CD1c-positive myeloid dendritic cell (primary cell): ENCODE measurements around the gene AURKB.
"Not testable (repeated sequence)": the region's sequence is repeated elsewhere in the genome, so short reads cannot be mapped to it uniquely, and the experiment has no call there.

Source experiments
- DNase-seq: peaks from one replicate; pipeline ENCODE4 v3.0.0-alpha.2; 2016; ENCODE audit errors: extremely low spot score

The AURKB gene

GRCh38 chr17:8224891-8225812 is 14.8 kb upstream of the AURKB start:
- no peak for DNase-seq

- no peak for DNase-seq
These were observed 13.2 kb upstream of the AURKB start for GRCh38 chr17:8223356-8224126.

DNA sequence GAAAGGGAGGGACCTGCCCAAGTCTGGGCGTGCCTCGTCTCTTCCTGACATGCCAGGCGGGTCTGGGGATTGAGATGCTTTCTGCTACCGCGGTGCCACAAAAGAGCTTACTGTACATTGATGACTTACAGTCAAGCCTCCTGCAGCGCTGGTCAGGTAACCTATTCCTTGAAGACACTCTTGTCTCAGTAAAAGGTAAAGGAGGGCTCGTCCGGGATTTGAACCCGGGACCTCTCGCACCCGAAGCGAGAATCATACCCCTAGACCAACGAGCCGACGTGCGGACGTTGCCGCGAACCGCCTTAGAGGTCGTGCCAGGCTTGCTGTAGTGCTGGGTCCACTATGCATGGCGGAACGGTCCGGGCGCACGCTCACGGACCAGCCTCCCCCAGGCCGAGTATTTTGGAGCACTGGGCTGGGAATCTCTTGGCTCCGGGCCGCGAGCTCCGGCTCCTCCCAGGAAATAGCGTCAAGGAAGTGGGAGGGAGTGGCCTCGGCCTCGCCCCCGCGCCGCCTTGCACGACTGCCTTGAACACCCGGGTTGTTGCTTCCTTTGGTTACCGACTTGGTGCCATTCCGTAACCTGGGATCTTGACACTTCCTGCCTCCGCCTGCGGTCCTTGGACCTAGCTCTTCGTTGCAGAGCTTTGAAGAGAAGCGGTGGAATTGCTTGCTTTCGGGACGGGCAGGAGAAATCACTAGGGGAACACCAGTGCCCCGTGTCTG is 12.4 kb upstream of the AURKB start:
- DNase-seq, result peak; percentile 97

DNA sequence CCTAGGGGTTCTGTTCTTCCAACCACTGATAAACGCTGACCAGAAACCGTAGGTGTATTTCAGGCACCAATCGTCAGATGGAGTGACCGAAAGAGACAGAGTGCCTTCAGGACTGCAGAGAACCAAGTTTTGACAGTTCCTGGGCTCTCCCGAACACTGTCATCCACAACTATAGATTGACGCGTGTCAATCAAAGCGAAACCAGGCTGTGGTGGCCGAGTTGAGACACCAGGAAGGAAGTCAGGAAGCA is 11.9 kb upstream of the AURKB start:
- DNase-seq, result peak; percentile 90

GRCh38 chr17:8221663-8222379 is 11.4 kb upstream of the AURKB start:
- DNase-seq, result peak; percentile 87

GRCh38 chr17:8220783-8221662 is 10.6 kb upstream of the AURKB start:
- peak; percentile 84 for DNase-seq

DNA sequence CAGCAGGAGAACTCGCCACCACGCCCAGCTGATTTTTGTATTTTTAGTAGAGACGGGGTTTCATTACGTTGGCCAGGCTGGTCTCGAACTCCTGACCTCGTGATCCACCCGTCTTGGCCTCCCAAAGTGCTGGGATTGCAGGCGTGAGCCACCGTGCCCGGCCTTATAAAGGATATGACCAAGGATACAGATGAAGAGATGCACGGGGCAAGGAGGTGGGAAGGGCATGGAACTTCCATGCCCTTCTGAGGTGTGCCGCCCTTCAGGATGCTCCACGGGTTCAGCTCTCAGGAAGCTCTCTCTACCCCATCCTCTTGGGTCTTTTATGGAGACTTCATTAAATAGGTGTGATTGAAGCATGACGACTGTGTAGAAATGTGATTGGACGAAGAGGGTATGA is 3.6 kb upstream of the AURKB start:
- not testable (repeated sequence) for DNase-seq

DNA sequence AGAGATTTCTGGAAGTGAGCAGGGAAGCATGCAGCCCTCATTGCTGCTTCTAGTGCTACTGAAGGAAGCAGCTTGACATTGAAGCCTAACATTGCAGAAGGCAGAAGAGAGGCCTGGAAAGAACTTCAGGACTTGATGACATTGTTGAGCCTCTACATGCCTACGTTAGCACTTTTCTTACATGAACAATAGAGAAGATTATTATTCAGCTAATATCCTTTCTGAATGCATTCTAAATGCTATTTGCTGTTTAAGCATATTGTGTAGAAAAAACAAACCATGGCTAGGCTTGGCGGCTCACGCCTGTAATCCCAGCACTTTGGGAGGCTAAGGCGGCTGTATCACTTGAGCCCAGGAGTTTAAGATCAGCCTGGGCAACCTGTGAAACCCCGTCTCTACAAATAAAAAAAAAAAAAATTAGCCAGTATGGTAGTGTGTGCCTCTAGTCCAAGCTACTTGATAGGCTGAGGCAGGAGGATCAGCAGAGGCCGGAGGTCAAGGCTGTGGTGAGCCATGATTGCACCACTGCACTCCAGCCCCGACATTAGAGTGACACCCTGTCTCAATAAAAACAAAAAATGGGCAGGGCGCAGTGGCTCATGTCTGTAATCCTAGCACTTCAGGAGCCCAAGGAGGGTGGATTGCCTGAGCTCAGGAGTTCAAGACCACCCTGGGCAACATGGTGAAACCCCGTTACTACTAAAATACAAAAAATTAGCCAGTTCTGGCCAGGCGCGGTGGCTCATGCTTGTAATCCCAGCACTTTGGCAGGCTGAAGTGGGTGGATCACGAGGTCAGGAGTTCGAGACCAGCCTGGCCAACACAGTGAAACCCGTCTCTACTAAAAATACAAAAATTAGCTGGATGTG is 2.2 kb upstream of the AURKB start:
- DNase-seq, result no peak

GRCh38 chr17:8210761-8211458 is 535 bp upstream of the AURKB start:
- DNase-seq, result no peak

DNA sequence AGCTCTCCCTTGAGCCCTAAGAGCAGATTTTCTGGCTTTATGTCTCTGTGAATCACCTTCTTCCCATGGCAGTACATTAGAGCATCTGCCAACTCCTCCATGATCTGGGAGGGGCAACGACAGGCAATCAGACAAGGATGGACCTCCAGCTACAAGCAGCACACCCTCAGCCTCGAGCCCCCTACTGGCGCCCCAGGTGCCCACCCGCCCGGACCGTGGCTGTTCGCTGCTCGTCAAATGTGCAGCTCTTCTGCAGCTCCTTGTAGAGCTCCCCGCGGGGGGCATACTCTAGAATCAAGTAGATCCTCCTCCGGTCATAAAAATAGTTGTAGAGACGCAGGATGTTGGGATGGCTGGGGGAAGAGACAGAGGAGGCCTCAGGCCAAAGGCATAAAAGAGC is 3.8 kb downstream of the AURKB start:
- DNase-seq, result no peak

DNA sequence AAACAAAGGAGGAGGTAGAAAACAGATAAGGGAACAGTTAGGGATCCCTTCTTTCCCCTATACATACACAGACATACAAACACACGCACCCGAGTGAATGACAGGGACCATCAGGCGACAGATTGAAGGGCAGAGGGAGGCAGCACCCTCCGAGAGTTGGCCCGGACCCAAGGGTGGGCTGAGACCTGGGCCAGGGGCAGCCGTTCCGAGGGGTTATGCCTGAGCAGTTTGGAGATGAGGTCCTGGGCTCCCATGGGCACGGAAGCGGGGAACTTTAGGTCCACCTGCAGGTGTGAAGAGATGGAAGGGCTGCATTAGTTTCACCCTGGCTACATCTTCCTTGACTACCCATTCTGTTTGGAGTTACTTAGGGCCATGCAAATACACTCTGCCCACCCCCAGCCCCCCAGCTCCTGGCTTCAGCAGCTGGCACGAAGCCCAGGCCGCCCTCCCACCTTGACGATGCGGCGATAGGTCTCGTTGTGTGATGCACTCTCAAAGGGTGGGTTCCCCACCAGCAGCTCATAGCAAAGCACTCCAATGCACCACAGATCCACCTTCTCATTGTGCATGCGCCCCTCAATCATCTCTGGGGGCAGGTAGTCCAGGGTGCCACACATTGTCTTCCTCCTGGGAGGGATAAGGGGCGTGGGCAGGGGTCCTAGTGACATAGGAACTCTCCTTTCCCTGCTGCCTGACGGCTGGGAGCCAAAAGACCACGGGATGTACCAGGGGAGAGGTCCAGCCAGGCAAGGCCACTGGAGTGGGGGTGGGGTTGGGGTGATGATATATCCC is 5.4 kb downstream of the AURKB start:
- DNase-seq, result no peak

- peak; percentile 85 for DNase-seq
These were observed 18.1 kb downstream of the AURKB start for GRCh38 chr17:8192070-8192815.

DNA sequence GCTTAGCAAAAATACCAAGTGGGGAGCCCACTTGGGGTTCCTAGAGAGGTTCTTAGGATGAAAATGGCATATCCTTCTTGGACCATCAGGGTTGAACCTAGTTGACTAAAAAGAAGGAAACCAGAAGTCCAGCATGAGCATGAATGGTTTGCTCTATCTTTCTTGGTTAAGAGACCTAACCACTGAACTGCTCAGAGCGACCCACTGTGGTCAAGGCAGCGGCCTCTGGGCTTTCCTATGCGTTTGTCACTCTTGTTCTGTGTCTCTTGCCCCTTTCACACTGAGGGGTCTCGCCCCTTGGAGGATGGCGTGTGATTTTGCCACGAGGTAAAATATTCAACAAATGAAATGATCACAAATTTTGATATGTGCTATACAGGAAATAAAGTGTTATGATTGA is 19.9 kb downstream of the AURKB start:
- no peak for DNase-seq

- DNase-seq, result peak; percentile 97
These were observed 20.5 kb downstream of the AURKB start, which contains the start of gene BORCS6 for GRCh38 chr17:8189711-8190477. Gene BORCS6 (minus strand): TSS chr17:8190180. CDS start chr17:8190140, 40 bp downstream.

DNA sequence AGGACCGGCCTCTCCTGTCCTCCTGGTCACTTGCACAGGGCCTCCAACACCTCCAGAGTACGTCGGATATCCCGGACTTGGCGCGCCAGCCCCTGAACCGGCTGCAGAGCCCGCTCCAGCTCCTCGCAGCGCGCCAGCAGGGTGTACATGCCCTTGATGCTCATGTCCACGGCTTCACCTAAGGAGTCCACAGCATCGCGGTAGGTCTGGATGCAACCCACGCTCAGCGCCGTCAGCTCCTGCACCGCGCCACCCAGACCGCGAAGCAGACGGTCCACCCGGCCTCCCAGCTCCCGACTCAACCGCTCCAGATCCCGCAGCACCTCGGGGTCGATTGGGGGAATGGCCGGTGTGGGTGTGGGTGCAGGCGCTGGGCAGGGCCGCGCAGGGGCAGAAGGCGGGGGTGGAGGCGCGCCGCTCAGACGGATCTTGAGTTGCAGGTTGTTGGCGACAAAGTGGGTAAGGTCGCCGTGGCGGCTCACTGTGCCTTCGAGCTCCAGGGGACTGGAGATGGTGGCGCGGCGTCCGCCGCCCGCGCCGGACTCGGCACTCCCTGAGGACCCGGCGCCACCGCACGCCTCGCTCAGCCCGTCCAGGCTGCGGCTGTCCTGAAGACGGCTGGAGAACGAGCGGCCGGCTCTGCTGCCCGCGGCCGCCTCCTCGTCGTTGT is 21.2 kb downstream of the AURKB start:
- DNase-seq, result no peak

DNA sequence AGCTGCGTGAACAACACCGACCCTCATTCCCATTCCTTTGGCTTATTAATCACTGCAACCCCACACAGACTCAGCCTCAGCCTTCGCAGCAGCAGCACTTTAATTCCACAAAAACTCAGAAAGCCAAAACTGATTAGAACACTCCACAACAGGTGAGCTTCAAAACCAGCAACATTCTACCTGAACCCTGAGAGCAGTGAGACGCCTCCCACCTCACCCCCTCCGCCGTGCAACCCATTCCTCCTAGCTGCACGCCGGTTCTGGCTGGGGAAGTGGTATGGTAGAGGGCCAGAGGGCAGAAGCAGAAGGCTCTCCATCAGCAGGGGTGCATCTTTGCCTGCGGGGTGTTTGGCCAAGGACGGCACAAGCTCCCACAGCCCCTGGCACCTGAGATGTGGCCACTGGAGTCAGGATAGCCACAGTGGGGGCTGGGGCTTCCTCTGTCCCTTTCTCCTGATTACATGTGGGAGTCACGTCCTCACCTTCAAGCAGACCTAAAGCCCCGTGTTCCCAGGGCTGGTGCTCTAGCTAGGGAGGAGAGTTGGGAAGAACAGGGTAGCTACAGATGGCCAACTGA is 22.0 kb downstream of the AURKB start:
- no peak for DNase-seq
